Measurements from ENCODE around the gene GLI3.
A peak's percentile ranks its signal among the peaks of the same experiment; 100 is the strongest.

The GLI3 gene

GRCh38 chr7:42236976-42237810 is at the start of gene GLI3:
Gene GLI3 (minus strand): TSS chr7:42237209. CDS start chr7:42223253, 13,956 bp downstream.
- no peak for TF ChIP-seq ZNF274 (IDR thresholded peaks at IDR 0.05; ENCODE audit: low read depth, low read length)
- H3K4me3 ChIP-seq (ENCODE audit: low read length), result peak within 1 kb of the TSS; percentile 66

GRCh38 chr7:42285383-42285824 is 48.4 kb upstream of the GLI3 start:
- no peak for TF ChIP-seq ZNF274 (IDR thresholded peaks at IDR 0.05; ENCODE audit: low read depth, low read length)
- no peak overlapping the region for H3K4me3 ChIP-seq (ENCODE audit: low read length)

GRCh38 chr7:42283553-42283952 is 46.5 kb upstream of the GLI3 start:
- TF ChIP-seq ZNF274 (IDR thresholded peaks at IDR 0.05; ENCODE audit: low read depth, low read length), result no peak
- no peak overlapping the region for H3K4me3 ChIP-seq (ENCODE audit: low read length)

GRCh38 chr7:42278344-42278743 is 41.3 kb upstream of the GLI3 start:
- no peak for TF ChIP-seq ZNF274 (IDR thresholded peaks at IDR 0.05; ENCODE audit: low read depth, low read length)
- no peak overlapping the region for H3K4me3 ChIP-seq (ENCODE audit: low read length)

GRCh38 chr7:42274053-42274452 is 37.0 kb upstream of the GLI3 start:
- TF ChIP-seq ZNF274 (IDR thresholded peaks at IDR 0.05; ENCODE audit: low read depth, low read length), result no peak
- no peak overlapping the region for H3K4me3 ChIP-seq (ENCODE audit: low read length)

- TF ChIP-seq ZNF274 (IDR thresholded peaks at IDR 0.05; ENCODE audit: low read depth, low read length), result no peak
- H3K4me3 ChIP-seq (ENCODE audit: low read length), result no peak overlapping the region
These were observed 36.0 kb upstream of the GLI3 start for GRCh38 chr7:42272793-42273665.

- no peak overlapping the region for H3K4me3 ChIP-seq (ENCODE audit: low read length)
- TF ChIP-seq ZNF274 (IDR thresholded peaks at IDR 0.05; ENCODE audit: low read depth, low read length), result no peak
These were observed 32.2 kb upstream of the GLI3 start for GRCh38 chr7:42269161-42269560.

GRCh38 chr7:42264702-42265101 is 27.7 kb upstream of the GLI3 start:
- TF ChIP-seq ZNF274 (IDR thresholded peaks at IDR 0.05; ENCODE audit: low read depth, low read length), result no peak
- H3K4me3 ChIP-seq (ENCODE audit: low read length), result no peak overlapping the region

- TF ChIP-seq ZNF274 (IDR thresholded peaks at IDR 0.05; ENCODE audit: low read depth, low read length), result no peak
- no peak overlapping the region for H3K4me3 ChIP-seq (ENCODE audit: low read length)
These were observed 27.0 kb upstream of the GLI3 start for GRCh38 chr7:42263971-42264370.

- no peak overlapping the region for H3K4me3 ChIP-seq (ENCODE audit: low read length)
- no peak for TF ChIP-seq ZNF274 (IDR thresholded peaks at IDR 0.05; ENCODE audit: low read depth, low read length)
These were observed 26.0 kb upstream of the GLI3 start for GRCh38 chr7:42262964-42263363.

GRCh38 chr7:42254217-42254616 is 17.2 kb upstream of the GLI3 start:
- no peak overlapping the region for H3K4me3 ChIP-seq (ENCODE audit: low read length)
- TF ChIP-seq ZNF274 (IDR thresholded peaks at IDR 0.05; ENCODE audit: low read depth, low read length), result no peak

GRCh38 chr7:42253316-42253715 is 16.3 kb upstream of the GLI3 start:
- no peak for TF ChIP-seq ZNF274 (IDR thresholded peaks at IDR 0.05; ENCODE audit: low read depth, low read length)

GRCh38 chr7:42250411-42250810 is 13.4 kb upstream of the GLI3 start:
- no peak for TF ChIP-seq ZNF274 (IDR thresholded peaks at IDR 0.05; ENCODE audit: low read depth, low read length)
- no peak overlapping the region for H3K4me3 ChIP-seq (ENCODE audit: low read length)

More at GRCh38 chr7:42253316-42253715, 16.3 kb upstream of the GLI3 start:
- H3K4me3 ChIP-seq (ENCODE audit: low read length), result no peak overlapping the region

GRCh38 chr7:42248579-42248978 is 11.6 kb upstream of the GLI3 start:
- no peak for TF ChIP-seq ZNF274 (IDR thresholded peaks at IDR 0.05; ENCODE audit: low read depth, low read length)
- no peak overlapping the region for H3K4me3 ChIP-seq (ENCODE audit: low read length)

GRCh38 chr7:42247301-42247700 is 10.3 kb upstream of the GLI3 start:
- no peak for TF ChIP-seq ZNF274 (IDR thresholded peaks at IDR 0.05; ENCODE audit: low read depth, low read length)
- H3K4me3 ChIP-seq (ENCODE audit: low read length), result no peak overlapping the region

Measured in GM08714 (cell line).